ENCODE measurements around the gene PRKCE. TPM values are rescaled to one million over a fixed set of nuclear protein-coding genes. Genes with fewer than 3 reads are reported as not detected.

PRKCE gene
- total and polyA plus RNA-seq, 2 experiments from 2014 or later: 0.94 to 1.2 TPM

DNA sequence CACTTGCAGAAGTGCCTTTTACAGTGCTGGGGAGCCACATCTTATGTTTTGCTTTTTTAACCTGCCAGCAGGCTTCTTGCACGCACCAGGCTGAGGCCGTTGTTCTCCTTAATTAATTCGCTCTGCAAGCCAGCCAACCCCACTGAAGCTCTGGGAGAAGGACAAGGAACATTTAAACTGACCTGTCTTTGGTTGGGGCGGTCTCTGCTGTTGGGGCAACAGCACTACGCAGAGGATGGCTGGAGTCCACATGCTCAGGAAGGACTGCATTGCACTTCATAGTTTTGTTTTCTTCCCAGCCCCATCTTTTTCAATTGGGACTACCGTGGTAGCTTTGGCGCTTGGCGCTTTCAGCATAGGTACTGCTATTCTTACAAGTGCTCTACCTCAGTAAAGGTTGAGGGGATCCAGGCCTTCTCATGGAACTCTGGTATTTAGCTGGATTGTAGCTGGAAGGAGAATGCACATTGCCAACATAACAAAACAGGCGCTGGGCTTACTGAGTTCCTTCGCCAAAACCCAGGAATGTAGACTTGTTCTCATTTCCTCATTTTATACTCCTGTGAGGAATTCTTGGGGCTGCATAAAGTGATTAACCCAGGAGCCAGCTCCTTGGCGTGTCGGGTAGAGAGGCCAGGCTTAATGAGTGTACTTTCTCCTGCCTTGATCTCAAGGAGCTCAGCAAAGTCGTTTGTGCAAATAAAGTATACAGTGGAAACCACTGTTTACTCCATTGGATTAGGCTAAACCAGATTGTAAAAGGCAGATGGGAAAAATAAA lies 146.2 kb downstream of the PRKCE start:
- Mint-ChIP-seq H3K36me3 (ENCODE audit: low read depth) (no peaks in the 10 kb centered on the region; the same call in 2 of the 3 replicates), H3K27ac (no peak overlapping the region), H3K9me3 (no peaks in the 10 kb centered on the region), H3K4me3 (no peak overlapping the region), H3K4me1 (no peaks in the 10 kb centered on the region; the same call in 2 of the 3 replicates), H3K27me3 (ENCODE audit: insufficient read depth, low read depth, poor library complexity) (peaks cover 3% of the 10 kb centered on the region)
- no peaks in the 10 kb centered on the region for H3F3A ChIP-seq (replicated peaks; ENCODE audit: low read depth)
- peak; percentile 19 for DNase-seq (ENCODE audit: low spot score)
- H3K79me2 ChIP-seq (replicated peaks; ENCODE audit: insufficient read depth): no peaks in the 10 kb centered on the region
- no peaks in the 10 kb centered on the region for H3K36me3 ChIP-seq (ENCODE audit: insufficient read depth)
- H3K9me2 ChIP-seq (ENCODE audit: insufficient read depth): 0 out of 2 replicates have a peak, but pooled peaks cover 7% of the 10 kb centered on the region
- H4K20me1 ChIP-seq (replicated peaks; ENCODE audit: insufficient read depth): no peaks in the 10 kb centered on the region
- no peaks in the 10 kb centered on the region for H3K27me3 ChIP-seq (ENCODE audit: insufficient read depth)
- no peak overlapping the region for H3K27ac ChIP-seq (ENCODE audit: low read depth)
- peak; percentile 67 for ATAC-seq
- no peak overlapping the region for H3K4me3 ChIP-seq
- no peaks in the 10 kb centered on the region for H3K4me1 ChIP-seq (ENCODE audit: insufficient read depth)
- no peak overlapping the region for H3K4me2 ChIP-seq
- TF ChIP-seq, protein P1, sequence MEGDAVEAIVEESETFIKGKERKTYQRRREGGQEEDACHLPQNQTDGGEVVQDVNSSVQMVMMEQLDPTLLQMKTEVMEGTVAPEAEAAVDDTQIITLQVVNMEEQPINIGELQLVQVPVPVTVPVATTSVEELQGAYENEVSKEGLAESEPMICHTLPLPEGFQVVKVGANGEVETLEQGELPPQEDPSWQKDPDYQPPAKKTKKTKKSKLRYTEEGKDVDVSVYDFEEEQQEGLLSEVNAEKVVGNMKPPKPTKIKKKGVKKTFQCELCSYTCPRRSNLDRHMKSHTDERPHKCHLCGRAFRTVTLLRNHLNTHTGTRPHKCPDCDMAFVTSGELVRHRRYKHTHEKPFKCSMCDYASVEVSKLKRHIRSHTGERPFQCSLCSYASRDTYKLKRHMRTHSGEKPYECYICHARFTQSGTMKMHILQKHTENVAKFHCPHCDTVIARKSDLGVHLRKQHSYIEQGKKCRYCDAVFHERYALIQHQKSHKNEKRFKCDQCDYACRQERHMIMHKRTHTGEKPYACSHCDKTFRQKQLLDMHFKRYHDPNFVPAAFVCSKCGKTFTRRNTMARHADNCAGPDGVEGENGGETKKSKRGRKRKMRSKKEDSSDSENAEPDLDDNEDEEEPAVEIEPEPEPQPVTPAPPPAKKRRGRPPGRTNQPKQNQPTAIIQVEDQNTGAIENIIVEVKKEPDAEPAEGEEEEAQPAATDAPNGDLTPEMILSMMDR (conservative IDR thresholded peaks at IDR 0.05; ENCODE audit: low read depth in 2 of 2): peak in 1 of 2 experiments; percentile 10; a peak in 1 of 4 replicates
- no peak for TF ChIP-seq CREB1 (CRISPR knock-in tag; IDR thresholded peaks at IDR 0.05; ENCODE audit: low read depth)
- H2AFZ ChIP-seq: peak overlapping the region; percentile 38

DNA sequence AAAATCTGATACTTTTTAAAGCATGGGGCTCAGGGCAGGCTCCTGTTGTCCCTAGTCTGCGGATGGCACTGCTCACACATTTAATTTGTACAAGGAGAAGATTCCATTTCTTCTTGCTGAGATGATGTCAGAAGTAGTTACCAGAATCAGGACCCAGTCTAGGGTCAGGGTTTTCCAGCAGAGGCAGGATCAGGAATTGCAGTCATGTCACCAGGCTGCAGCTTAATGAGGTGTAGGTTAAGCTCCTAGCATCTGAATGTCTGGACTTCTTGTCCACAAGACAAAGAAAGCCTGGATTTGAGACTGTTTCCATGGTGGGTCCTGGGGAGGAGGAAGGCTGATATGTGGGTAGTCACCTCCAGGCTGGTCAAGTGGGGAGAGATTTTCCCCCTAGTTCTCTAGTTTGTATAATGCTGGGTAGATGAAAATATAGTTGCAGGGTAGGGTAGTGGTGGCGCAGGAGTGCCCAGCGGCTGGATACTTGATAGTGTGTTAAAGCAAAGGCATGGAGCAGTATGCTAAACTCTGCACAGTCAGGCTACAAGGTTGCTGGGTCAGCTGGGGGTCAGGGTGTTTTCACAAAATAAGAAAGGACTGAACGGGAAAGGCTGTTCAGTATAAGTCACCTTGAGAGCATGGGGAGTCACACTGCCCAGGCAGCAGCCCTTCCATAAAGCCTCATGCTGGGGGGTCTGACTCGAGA lies 148.4 kb downstream of the PRKCE start:
- Histone ChIP-seq H3K36me3 (ENCODE audit: insufficient read depth) (no peaks in the 10 kb centered on the region), H3F3A (replicated peaks; ENCODE audit: low read depth) (no peaks in the 10 kb centered on the region), H3K79me2 (replicated peaks; ENCODE audit: insufficient read depth) (no peaks in the 10 kb centered on the region), H3K4me3 (no peak overlapping the region), H3K4me2 (no peak overlapping the region), H2AFZ (no peak overlapping the region), H3K27me3 (ENCODE audit: insufficient read depth) (no peaks in the 10 kb centered on the region), H3K4me1 (ENCODE audit: insufficient read depth) (no peaks in the 10 kb centered on the region), H4K20me1 (replicated peaks; ENCODE audit: insufficient read depth) (no peaks in the 10 kb centered on the region), H3K27ac (ENCODE audit: low read depth) (no peak overlapping the region), H3K9me2 (ENCODE audit: insufficient read depth) (0 out of 2 replicates have a peak, but pooled peaks cover 7% of the 10 kb centered on the region)
- Mint-ChIP-seq H3K4me1 (no peaks in the 10 kb centered on the region; the same call in 2 of the 3 replicates), H3K27me3 (ENCODE audit: insufficient read depth, low read depth, poor library complexity) (peaks cover 3% of the 10 kb centered on the region), H3K27ac (no peak overlapping the region), H3K36me3 (ENCODE audit: low read depth) (no peaks in the 10 kb centered on the region; the same call in 2 of the 3 replicates), H3K4me3 (no peak overlapping the region), H3K9me3 (no peaks in the 10 kb centered on the region)
- ATAC-seq (no peak), DNase-seq (ENCODE audit: low spot score) (no peak)
- TF ChIP-seq EZH2 (IDR thresholded peaks at IDR 0.05; ENCODE audit: low read depth, unreplicated experiment) (no peak), CREB1 (CRISPR knock-in tag; IDR thresholded peaks at IDR 0.05; ENCODE audit: low read depth) (no peak), EZH2phosphoT487 (IDR thresholded peaks at IDR 0.05; ENCODE audit: unreplicated experiment) (no peak), ZNF114 (CRISPR knock-in tag; IDR thresholded peaks at IDR 0.05) (no peak)
- TF ChIP-seq, protein P2, sequence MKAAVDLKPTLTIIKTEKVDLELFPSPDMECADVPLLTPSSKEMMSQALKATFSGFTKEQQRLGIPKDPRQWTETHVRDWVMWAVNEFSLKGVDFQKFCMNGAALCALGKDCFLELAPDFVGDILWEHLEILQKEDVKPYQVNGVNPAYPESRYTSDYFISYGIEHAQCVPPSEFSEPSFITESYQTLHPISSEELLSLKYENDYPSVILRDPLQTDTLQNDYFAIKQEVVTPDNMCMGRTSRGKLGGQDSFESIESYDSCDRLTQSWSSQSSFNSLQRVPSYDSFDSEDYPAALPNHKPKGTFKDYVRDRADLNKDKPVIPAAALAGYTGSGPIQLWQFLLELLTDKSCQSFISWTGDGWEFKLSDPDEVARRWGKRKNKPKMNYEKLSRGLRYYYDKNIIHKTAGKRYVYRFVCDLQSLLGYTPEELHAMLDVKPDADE (IDR thresholded peaks at IDR 0.05): no peak
- TF ChIP-seq, protein P3, sequence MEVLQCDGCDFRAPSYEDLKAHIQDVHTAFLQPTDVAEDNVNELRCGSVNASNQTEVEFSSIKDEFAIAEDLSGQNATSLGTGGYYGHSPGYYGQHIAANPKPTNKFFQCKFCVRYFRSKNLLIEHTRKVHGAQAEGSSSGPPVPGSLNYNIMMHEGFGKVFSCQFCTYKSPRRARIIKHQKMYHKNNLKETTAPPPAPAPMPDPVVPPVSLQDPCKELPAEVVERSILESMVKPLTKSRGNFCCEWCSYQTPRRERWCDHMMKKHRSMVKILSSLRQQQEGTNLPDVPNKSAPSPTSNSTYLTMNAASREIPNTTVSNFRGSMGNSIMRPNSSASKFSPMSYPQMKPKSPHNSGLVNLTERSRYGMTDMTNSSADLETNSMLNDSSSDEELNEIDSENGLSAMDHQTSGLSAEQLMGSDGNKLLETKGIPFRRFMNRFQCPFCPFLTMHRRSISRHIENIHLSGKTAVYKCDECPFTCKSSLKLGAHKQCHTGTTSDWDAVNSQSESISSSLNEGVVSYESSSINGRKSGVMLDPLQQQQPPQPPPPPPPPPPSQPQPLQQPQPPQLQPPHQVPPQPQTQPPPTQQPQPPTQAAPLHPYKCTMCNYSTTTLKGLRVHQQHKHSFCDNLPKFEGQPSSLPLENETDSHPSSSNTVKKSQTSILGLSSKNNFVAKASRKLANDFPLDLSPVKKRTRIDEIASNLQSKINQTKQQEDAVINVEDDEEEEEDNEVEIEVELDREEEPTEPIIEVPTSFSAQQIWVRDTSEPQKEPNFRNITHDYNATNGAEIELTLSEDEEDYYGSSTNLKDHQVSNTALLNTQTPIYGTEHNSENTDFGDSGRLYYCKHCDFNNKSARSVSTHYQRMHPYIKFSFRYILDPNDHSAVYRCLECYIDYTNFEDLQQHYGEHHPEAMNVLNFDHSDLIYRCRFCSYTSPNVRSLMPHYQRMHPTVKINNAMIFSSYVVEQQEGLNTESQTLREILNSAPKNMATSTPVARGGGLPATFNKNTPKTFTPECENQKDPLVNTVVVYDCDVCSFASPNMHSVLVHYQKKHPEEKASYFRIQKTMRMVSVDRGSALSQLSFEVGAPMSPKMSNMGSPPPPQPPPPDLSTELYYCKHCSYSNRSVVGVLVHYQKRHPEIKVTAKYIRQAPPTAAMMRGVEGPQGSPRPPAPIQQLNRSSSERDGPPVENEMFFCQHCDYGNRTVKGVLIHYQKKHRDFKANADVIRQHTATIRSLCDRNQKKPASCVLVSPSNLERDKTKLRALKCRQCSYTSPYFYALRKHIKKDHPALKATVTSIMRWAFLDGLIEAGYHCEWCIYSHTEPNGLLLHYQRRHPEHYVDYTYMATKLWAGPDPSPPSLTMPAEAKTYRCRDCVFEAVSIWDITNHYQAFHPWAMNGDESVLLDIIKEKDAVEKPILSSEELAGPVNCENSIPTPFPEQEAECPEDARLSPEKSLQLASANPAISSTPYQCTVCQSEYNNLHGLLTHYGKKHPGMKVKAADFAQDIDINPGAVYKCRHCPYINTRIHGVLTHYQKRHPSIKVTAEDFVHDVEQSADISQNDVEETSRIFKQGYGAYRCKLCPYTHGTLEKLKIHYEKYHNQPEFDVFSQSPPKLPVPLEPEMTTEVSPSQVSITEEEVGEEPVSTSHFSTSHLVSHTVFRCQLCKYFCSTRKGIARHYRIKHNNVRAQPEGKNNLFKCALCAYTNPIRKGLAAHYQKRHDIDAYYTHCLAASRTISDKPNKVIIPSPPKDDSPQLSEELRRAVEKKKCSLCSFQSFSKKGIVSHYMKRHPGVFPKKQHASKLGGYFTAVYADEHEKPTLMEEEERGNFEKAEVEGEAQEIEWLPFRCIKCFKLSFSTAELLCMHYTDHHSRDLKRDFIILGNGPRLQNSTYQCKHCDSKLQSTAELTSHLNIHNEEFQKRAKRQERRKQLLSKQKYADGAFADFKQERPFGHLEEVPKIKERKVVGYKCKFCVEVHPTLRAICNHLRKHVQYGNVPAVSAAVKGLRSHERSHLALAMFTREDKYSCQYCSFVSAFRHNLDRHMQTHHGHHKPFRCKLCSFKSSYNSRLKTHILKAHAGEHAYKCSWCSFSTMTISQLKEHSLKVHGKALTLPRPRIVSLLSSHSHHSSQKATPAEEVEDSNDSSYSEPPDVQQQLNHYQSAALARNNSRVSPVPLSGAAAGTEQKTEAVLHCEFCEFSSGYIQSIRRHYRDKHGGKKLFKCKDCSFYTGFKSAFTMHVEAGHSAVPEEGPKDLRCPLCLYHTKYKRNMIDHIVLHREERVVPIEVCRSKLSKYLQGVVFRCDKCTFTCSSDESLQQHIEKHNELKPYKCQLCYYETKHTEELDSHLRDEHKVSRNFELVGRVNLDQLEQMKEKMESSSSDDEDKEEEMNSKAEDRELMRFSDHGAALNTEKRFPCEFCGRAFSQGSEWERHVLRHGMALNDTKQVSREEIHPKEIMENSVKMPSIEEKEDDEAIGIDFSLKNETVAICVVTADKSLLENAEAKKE (CRISPR knock-in tag; IDR thresholded peaks at IDR 0.05): no peak
